Measurements from ENCODE around the gene PRDM16.

PRDM16 gene

DNA sequence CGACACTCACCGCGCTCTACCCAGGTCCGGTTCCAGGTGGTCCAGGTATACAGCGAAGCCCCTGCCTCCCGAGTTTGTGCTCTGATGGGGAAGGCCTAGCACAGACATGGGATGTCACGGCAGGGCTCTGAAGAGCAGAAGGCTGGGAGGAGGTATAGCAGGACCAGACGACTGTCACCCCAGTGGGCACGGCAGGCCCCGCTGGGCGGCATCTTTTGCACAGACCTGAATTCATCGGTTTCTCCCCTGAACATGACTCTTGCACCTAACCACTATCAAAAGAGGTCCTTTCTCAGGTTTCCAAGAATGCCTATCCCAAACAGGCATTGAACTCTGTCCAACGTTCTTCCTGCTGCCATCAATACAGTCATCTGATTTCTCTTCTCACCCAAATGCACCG, 416.0 kb downstream of the PRDM16 start:
- DNase-seq, result no peak

Data from suppressor macrophage treated with lipopolysaccharide for 4 hours (primary cell).